Measurements from ENCODE around the gene CHD2.
A peak's percentile ranks its signal among the peaks of the same experiment; 100 is the strongest.

CHD2 gene

DNA sequence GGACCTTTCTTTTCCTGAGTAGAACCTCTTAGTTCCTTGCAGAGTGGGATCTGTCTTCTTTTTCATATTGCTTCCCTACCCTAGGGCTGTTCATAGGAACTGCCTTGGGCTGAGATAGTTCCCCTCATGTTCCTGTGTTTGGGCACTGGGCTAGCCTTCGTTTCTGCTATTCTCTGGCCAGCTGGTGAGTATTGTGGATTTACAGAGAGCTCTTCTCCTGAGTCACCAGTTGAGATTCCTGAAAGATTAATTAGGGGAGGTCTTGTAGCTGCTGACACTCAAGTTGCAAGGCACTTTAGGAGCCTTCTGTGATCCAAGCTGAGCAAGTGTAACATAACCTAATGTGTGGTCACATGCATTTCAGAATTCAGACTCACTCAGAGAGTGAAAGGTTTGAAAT lies 30.7 kb downstream of the CHD2 start:
- no peak for DNase-seq (ENCODE audit: low read depth, low spot score)

DNA sequence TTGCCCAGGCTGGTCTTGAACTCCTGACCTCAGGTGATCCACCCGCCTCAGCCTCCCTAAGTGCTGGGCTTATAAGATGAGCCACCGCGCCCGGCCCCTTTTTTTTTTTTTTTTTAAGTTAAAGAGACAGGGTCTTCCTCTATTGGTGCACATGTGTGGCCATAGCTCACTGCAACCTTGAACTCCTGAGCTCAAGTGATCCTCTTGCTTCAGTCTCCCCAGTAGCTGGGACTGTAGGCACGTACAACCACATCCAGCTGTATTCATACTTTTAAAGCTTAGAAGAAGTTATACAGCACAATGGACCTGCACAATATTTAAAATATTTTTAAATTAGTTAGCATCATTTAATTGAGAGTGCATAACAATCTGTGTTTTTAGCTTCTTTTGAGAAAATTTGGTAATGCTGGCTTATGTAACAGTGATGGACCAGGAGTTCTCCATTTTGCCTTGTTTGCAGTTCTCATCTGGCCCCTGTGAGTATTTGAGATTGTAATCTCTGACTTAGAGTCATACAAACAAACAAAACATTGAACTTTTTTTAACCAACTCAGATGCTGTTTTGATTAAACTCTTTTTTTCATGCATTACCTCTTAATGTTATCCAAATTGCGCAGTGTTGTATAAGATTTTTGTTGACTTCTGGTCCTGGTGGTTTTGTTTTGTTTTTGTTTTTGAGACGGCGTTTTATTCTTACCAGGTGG lies 33.0 kb downstream of the CHD2 start:
- DNase-seq (ENCODE audit: low read depth, low spot score): no peak

DNA sequence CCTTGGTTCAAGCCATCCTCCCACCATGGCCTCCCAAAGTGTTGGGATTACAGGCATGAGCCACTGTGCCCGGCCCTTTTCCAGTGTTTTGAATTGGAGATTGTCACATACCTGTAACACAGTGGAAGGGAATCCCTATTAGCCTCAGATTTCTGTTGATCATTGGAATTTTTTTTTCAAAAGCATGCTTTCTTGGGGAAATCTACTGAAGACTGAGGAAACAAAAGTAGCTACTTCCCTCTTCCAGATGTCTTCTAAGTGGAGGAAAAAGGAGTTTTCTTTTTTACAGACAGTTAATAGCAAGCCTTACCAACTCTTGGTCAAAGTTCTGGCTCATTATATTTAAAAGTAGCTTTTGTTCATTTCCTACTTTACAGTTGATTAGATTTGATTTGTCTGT lies 33.7 kb downstream of the CHD2 start:
- no peak for DNase-seq (ENCODE audit: low read depth, low spot score)

DNA sequence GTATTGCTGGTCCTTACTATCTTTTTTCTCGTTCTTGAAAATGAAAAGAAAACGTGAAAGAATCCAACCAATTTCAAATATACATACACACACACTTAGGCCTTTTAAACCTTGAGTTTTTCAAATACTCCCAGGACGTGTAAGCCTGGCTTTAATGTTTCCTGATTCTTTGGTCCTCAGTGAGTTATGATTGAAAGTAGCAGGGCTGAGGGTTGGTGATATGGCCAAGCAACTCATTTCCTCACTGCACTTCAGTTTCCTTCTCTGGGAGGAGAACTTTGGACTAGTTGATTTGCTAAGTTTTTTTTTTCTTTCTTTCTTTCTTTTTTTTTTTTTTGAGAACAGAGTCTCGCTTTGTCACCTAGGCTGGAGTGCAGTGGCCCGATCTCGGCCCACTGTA lies 34.6 kb downstream of the CHD2 start:
- DNase-seq (ENCODE audit: low read depth, low spot score): no peak

DNA sequence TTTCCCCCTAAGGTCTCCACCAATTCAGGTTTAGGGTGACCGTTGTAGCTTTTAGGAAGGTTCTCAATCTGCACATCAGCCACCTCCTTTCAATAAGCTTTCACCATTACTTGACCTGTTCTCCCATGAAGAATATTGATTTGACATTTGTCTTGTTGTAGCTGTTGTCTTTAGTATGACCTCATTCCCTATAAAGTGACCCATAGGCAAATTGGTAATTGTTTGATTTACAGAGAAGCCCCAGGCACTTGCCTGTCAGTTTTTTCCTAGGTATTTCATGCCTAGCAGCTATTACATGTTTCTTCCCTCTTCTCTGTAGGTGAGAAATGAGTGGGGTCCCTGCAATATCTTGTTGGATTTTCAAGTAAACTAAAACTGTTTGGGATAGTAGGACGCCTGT lies 36.0 kb downstream of the CHD2 start:
- DNase-seq (ENCODE audit: low read depth, low spot score): no peak

DNA sequence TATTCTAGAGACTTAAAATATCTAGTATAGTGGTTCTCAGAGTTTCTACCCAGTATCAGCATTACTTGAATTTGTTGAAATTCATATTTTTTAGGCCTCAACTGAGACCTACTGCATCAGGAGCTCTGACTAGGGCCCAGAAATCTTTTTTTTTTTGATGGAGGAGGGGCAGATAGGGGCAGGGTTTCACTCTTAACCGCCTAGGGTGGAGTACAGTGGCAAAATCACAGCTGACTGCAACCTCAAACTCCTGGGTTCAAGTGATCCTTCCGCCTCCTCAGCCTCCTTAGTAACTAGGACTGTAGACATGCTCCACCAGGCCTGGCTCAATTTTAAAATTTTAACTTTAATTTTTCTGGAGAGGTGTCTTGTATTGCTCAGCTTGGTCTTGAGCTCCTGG lies 36.6 kb downstream of the CHD2 start:
- DNase-seq (ENCODE audit: low read depth, low spot score): no peak

DNA sequence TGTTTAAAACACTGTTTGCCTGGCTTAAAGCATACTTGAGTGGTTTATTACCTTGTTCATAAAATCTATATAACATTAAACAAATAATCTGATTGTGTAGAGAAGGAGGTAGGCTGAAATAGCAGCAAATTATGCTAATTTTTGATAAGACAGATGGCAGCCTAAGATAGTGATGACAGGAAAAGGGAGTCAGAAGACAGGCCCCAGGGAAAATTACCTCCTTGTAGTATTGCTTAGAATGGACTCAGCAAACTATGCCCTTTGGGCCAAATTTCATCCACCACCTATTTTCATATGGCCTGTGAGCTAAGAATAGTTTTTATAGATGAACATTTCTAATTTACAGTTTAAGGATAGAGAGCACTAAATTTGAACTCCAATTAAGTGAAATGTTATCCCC lies 37.8 kb downstream of the CHD2 start:
- no peak for DNase-seq (ENCODE audit: low read depth, low spot score)

DNA sequence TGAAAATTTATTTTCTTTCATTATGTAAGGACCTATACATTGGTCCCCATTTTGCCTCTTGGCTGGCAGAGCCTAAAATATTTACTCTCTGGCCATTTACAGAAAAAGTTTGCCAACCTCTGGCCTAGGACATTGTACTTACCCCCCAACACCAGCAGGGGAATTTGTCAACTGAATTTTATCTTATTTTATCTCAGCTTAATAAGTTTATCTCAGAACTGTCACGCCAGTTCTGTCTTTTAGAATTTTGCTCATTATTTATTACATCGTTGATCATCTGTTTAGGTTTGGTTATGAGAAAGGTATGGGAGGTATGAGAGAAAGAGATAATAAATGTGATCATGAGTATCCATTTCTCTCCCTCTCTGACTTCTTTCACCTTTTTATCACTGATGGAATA lies 38.3 kb downstream of the CHD2 start:
- DNase-seq (ENCODE audit: low read depth, low spot score): no peak

DNA sequence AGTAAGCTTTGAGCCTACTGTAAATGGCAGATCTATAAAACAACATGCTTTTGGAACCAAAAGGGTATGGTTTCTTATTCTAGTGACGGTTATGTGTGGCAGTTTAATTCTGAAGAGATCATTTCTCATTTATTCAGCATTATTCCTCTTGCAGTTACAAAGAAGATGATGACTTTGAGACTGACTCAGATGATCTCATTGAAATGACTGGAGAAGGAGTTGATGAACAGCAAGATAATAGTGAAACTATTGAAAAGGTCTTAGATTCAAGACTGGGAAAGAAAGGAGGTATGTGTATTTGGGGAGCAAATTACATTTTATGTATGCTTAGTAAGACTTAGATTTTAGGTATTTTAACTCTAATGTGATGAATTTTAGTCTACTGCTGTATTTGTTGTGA lies 41.5 kb downstream of the CHD2 start:
- no peak for DNase-seq (ENCODE audit: low read depth, low spot score)

DNA sequence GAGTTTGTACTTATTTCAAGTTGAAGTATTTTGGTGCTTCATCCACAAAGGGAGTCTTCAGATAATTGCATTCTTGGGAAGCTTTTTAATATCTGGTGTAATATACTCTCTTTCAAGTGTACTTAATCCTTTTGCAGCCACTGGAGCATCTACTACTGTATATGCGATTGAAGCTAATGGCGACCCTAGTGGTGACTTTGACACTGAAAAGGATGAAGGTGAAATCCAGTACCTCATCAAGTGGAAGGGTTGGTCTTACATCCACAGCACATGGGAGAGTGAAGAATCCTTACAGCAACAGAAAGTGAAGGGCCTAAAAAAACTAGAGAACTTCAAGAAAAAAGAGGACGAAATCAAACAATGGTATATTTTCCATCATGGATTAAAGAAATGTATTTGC lies 42.6 kb downstream of the CHD2 start:
- DNase-seq (ENCODE audit: low read depth, low spot score): no peak

DNA sequence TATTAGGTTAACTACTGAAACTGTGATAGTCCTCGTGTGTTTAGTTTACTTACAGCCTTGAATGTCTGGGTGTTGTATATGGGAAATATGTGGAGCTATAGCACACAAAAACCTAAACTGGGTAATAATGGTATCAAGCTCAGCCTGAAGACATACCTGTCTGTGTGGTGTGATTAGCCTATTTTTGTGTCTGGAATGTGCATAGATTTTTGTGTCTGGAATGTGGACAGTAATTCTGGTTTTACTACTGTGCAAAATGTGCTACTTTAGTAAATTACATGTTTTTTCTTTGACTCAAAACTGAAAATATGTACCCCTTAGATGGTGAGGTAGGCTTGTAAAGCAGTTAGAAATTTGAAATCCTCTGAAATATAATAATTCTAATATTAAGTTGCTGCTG lies 43.5 kb downstream of the CHD2 start:
- DNase-seq (ENCODE audit: low read depth, low spot score): no peak

DNA sequence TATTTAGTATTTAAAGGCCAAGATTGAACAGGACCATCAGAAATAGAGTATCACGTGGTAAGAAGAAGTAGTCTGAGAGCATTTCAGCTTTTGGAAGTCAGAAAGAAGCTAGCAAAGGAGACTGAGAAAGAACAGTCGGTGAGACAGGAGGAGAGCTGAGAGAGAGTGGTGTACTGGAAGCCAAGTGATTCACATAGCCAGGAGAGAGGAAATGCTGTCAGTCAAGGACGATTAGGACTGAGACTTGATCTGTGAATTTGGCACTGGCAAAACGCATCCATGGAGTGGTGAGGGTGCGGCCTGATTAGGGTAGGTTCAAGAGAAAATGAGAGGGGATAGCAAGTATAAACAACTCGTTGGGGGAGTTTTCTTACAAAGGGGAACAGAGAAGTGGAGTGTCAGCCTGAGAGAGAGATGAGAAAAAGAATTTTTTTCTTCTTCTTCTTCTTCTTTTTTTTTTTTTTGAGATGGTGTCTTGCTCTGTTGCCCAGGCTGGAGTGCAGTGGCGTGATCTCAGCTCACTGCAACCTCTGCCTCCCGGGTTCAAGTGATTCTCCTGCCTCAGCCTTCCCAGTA lies 44.9 kb downstream of the CHD2 start:
- no peak for DNase-seq (ENCODE audit: low read depth, low spot score)

DNA sequence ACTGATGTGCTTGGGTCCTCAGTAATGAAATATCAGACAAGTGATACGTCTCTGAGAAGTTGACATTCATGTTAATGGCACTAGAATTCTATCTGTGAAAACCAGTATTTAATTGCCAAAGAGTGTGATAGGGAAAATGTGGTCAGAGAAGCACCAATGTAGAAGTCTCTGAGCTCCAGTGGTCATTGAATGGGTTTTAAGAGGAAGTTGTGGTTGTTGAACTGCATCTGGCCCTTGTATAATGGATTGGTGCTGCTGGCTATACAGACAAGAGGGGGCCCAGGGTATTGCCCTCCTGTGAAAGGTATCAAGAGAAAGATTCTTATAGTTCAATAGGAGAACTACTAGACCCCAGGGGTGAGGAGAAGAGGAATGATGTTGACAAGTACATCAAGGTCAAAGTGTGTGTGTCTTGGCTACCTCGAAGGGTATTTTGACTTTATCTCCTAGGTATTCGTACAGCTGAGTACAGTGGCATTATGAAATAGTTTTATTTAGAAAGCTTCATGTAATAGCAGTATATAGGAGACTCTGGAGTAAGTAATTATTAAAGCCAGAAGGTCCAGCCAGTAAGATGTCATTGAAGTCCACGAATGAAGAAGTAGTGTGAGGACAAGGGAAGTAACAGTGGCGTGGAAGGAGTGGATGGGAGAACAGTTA lies 47.1 kb downstream of the CHD2 start:
- DNase-seq (ENCODE audit: low read depth, low spot score): no peak

DNA sequence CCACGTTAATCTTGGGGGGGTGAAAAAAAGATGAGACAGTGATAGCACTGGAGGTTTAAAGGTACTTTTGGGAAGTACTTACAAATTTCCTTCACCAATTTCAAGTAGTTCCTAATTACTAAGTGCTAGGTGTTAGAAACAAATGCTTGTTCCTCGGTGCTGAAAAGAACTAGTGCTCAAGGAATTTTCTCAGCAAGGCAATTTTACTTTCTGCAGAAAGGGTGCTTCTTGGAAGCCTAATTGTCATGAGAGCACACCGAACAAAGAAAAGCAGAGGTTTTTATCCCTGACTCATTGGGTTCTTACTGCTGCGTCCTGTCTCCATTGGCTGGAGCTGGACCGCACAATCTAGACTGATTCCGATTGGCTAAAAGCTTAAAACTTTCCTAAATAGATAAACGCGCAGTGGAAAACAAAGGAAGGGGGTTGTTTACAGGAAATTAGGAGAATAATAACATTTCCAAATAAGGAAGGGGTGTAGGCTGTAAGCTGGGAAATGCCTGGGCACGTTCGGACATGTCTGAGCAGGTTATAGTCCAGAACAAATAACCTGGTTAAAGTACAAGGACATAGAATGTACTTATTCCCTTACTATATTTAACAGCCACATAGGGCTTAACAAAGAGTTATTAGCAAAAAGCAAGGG lies 49.6 kb downstream of the CHD2 start:
- DNase-seq (ENCODE audit: low read depth, low spot score): peak; percentile 10

DNA sequence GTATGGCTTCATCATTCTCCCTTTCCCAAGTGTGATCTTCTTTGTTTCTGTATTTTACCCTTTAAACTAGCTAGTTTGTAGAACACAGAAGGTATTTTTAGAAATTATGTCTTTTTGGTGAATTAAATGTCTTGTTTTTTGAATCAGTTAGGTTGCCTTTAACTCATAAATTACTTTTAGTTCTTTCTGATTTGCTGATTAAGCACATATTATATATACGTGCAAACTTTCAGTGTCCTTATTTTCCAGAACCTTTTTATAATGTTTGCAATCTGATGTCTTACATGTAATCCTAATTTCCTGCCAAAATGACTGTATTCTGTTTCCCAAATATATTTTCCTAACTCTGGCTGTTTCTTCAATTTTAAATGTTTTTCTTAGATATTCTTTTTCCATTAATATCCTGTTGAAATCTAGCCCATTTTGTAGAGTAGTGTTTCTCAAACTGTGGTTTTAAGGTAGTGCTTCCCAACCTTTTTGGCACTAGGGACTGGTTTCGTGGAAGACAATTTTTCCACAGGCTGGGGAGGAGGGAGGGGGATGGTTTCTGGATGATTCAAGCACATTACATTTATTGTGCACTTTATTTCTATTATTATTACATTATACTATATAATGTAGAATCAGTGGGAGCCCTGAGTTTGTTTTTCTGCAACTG lies 51.8 kb downstream of the CHD2 start:
- DNase-seq (ENCODE audit: low read depth, low spot score): no peak

DNA sequence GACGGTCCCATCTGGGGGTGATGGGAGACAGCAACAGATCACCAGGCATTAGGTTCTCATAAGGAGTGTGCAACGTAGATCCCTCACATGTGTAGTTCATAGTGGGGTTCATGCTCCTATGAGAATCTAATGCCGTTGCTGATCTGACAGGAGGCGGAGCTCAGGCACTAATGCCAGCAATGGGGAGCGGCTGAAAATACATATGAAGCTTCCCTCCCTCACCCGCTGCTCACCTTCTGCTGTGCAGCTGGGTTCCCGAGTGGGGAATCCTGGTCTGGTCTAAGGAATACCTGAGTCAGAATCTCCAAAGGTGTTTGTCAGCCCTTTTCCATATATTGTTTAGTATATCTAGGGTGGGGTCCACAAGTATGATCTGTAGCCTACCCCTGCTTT lies 52.3 kb downstream of the CHD2 start:
- no peak for DNase-seq (ENCODE audit: low read depth, low spot score)

DNA sequence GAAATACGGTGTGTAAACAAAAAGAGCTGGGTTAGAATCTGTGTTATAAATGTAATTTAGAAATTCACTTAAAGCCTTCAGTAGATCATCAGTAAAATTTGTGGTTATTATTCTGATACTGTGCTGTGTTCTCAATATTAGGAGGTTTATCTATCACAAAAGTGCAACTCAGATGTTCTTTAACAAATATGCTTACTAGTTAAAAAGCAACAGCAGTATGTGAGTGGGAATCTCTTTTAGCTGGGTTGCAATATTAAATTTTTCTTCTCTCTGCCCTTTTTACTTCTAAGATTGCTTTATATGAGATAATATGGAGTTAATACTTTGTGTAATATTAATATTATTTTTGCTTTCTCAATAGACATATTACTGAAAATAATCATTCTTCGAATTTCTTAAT lies 53.4 kb downstream of the CHD2 start:
- DNase-seq (ENCODE audit: low read depth, low spot score): no peak

DNA sequence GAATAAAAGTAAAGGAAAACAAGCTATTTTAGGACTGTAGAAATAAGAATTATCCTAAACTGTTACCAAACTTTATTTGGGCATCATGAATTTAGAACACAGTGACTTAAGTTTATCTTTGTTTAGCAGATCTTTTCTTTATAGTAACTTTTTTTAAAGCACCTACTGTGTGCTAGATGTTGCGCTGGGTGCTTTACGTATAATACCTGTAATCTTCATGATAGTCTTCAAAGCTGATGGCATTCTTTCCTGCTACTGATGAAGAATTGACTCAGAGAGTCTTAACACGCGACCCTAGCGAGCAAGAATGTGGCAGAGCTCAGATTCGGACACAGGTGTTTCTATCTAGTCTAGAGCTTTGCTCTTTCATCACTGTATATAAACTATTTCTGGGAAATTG lies 53.9 kb downstream of the CHD2 start:
- no peak for DNase-seq (ENCODE audit: low read depth, low spot score)

DNA sequence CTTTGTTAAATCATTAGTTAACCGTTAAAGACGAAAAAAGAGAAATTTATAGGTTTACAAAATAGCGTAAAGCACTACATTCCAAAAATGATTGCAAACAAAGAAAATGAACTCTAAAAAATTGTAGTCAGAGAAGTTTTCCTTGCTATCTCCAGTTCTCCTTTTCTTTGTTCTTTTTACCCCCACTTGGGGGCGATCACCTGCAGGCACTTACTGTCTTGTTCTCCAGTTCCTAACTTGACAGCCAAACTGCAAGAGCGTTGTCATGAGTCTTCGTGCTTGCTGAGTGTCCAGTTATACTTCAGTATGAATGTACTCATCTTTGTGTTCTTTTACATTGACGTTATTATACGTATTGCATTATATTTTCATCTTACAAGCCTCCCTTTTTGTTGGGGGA lies 54.5 kb downstream of the CHD2 start:
- no peak for DNase-seq (ENCODE audit: low read depth, low spot score)

DNA sequence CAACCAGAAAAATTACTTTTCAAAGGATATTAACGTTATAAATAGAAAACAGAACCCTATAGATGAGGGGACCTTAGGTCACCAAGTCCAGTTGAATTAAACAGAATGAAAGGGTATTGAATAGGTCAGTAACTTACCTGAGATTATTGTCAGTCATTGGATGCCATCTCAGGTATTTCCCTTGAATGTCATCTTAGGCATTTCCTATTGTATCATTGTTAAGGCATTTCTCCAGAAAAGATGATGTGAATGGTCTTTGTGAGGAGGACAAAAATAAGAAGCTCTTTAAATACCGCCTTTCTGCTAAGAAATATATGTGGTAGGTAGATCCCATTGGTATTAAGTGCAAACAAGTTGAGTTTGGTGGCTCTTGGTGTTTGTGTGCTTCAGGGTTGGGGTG lies 55.6 kb downstream of the CHD2 start:
- no peak for DNase-seq (ENCODE audit: low read depth, low spot score)

DNA sequence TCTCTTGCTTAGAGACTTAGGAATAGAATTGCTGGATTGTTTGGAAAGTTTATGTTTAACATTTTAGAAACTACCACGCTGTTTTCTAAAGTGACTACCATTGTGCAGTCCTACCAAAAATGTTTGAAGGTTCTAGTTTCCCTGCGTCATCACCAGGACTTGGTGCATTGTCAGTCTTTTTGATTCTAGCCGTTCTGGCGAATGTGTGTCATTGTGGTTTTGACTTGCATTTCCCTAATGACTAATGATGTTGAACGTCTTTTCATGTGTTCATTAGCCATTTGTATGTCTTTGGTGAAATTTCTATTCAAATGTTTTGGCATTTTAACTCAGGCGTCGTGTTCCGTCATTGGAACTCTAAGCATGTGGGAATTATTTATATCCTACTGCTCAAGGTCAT lies 58.0 kb downstream of the CHD2 start:
- DNase-seq (ENCODE audit: low read depth, low spot score): no peak

DNA sequence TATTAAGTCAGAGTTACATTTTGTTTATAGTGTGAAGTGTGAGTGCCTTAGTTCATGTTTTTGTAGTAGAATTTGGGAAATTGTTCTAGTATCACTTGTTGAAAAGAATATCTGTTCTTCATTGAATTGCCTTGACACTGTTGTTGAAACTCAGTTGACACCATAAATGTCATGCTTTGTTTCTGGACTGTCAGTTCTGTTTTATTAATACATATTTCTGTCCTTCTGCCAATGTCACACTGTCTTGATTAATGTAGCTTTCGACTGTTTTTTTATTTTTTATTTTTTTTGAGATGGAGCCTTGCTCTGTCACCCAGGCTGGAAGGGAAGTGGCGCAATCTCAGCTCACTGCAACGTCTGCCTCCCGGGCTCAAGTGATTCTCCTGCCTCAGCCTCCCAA lies 59.1 kb downstream of the CHD2 start:
- DNase-seq (ENCODE audit: low read depth, low spot score): no peak
